DMS153 (cell line): ENCODE measurements around the gene DLK1.

Experiments
- DNase-seq: peaks from one replicate; lab custom pipeline; 2025; lab: John Stamatoyannopoulos, UW

DLK1 gene

GRCh38 chr14:100761481-100761880, 34.8 kb downstream of the DLK1 start:
- no peak for DNase-seq

GRCh38 chr14:100762089-100762515, 35.4 kb downstream of the DLK1 start:
- no peak for DNase-seq

- no peak for DNase-seq
Observed at GRCh38 chr14:100762901-100763300, 36.2 kb downstream of the DLK1 start.

GRCh38 chr14:100764471-100765115, 37.9 kb downstream of the DLK1 start:
- no peak for DNase-seq

- no peak for DNase-seq
Observed at GRCh38 chr14:100765296-100765695, 38.6 kb downstream of the DLK1 start.

GRCh38 chr14:100765991-100766390, 39.3 kb downstream of the DLK1 start:
- no peak for DNase-seq

GRCh38 chr14:100767003-100767787, 40.5 kb downstream of the DLK1 start:
- DNase-seq: no peak

- DNase-seq: no peak
Observed at GRCh38 chr14:100767788-100768536, 41.3 kb downstream of the DLK1 start.

GRCh38 chr14:100769035-100769939, 42.6 kb downstream of the DLK1 start:
- no peak for DNase-seq

GRCh38 chr14:100770046-100770445, 43.4 kb downstream of the DLK1 start:
- no peak for DNase-seq

GRCh38 chr14:100770605-100771120, 44.0 kb downstream of the DLK1 start:
- no peak for DNase-seq

- DNase-seq: no peak
Observed at GRCh38 chr14:100771121-100771800, 44.6 kb downstream of the DLK1 start.

- no peak for DNase-seq
Observed at GRCh38 chr14:100772607-100773165, 46.0 kb downstream of the DLK1 start.

- no peak for DNase-seq
Observed at GRCh38 chr14:100773331-100774163, 46.9 kb downstream of the DLK1 start.

GRCh38 chr14:100774164-100774537, 47.5 kb downstream of the DLK1 start:
- DNase-seq: no peak

GRCh38 chr14:100775351-100775830, 48.7 kb downstream of the DLK1 start:
- DNase-seq: no peak

GRCh38 chr14:100775831-100776591, 49.3 kb downstream of the DLK1 start:
- DNase-seq: no peak

- no peak for DNase-seq
Observed at GRCh38 chr14:100776681-100777365, 50.1 kb downstream of the DLK1 start.
